NB4 (cell line): ENCODE measurements around the gene MAGI2.

ENCODE experiments used
- DNase-seq: peaks from one replicate; pipeline ENCODE4 v3.0.0; 2010; ENCODE audit warnings: low read depth
- H3K4me3 ChIP-seq: one replicate; pipeline ENCODE4 v1.5.1; 2011; ENCODE audit warnings: mild to moderate bottlenecking, low read depth, low read length, moderate library complexity
- MYC ChIP-seq: IDR thresholded peaks from 2 replicates; pipeline ENCODE4 v1.6.1; 2011; ENCODE audit warnings: low read depth, low read length
- POLR2A ChIP-seq: IDR thresholded peaks from 2 replicates; pipeline ENCODE4 v1.6.1; 2011; ENCODE audit warnings: mild to moderate bottlenecking; ENCODE audit not compliant: insufficient read length; ENCODE audit errors: extremely low read depth
- TF ChIP-seq, protein P1 (sequence below): IDR thresholded peaks from 2 replicates; pipeline ENCODE4 v1.6.1; 2011; ENCODE audit warnings: low read depth, low read length
- TF ChIP-seq, protein P2 (sequence below): IDR thresholded peaks from one replicate; pipeline ENCODE4 v1.5.1; 2012; ENCODE audit warnings: low read depth, low read length

MAGI2 gene

DNA sequence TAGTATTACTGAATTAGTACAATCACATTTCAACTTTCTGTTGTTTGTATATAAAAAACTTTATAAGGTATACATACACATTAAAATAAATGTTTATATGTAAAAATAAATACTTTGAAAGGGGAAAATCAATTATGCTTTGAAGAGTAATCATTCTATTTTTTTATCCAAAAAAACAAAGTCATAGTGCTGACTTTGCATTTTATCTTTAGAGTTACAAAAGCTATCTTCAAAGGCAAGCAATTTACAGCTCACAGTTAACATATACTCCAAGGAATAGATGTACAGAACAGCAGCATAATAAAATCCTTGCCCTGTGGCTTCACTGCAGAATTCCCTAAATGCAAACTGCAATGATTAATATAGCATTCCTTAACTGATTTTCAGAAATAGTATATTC lies 53.2 kb downstream of the MAGI2 start:
- TF ChIP-seq POLR2A (no peak), MYC (no peak)
- TF ChIP-seq, protein P1, sequence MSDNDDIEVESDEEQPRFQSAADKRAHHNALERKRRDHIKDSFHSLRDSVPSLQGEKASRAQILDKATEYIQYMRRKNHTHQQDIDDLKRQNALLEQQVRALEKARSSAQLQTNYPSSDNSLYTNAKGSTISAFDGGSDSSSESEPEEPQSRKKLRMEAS = no peak
- TF ChIP-seq, protein P2, sequence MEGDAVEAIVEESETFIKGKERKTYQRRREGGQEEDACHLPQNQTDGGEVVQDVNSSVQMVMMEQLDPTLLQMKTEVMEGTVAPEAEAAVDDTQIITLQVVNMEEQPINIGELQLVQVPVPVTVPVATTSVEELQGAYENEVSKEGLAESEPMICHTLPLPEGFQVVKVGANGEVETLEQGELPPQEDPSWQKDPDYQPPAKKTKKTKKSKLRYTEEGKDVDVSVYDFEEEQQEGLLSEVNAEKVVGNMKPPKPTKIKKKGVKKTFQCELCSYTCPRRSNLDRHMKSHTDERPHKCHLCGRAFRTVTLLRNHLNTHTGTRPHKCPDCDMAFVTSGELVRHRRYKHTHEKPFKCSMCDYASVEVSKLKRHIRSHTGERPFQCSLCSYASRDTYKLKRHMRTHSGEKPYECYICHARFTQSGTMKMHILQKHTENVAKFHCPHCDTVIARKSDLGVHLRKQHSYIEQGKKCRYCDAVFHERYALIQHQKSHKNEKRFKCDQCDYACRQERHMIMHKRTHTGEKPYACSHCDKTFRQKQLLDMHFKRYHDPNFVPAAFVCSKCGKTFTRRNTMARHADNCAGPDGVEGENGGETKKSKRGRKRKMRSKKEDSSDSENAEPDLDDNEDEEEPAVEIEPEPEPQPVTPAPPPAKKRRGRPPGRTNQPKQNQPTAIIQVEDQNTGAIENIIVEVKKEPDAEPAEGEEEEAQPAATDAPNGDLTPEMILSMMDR = no peak
- no peak overlapping the region for H3K4me3 ChIP-seq
- no peak for DNase-seq

DNA sequence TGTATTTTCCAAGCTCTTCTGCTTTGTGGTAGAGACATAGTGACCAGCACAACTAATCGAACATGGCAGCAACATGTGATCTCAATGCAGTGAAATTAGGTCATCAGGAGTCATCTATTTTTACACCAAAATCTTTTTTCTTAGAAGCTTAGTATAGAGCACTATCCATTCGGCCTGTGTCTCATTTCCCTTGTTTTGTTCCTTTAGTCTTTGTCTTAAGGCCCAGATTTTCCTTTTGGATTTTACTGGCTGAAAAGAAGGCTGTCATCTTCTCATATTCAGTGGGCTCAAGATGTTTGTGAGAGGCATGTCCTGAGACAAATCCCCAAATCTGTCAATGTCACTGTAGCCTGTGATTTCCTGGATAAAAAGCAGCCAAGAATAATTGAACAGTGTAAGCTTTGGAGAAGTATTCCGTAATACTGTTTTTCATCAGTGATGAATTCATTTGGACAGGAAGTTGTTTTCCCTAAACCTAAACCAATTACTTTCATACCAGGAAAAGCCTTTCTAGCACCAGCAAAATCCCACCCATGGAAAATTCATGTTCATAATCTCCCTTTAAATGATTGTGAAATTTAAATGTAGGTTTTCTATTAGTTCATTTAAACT lies 55.2 kb downstream of the MAGI2 start:
- TF ChIP-seq POLR2A = no peak
- TF ChIP-seq, protein P1 = no peak
- TF ChIP-seq, protein P2 = no peak
- TF ChIP-seq MYC = no peak
- H3K4me3 ChIP-seq = no peak overlapping the region
- DNase-seq = no peak

DNA sequence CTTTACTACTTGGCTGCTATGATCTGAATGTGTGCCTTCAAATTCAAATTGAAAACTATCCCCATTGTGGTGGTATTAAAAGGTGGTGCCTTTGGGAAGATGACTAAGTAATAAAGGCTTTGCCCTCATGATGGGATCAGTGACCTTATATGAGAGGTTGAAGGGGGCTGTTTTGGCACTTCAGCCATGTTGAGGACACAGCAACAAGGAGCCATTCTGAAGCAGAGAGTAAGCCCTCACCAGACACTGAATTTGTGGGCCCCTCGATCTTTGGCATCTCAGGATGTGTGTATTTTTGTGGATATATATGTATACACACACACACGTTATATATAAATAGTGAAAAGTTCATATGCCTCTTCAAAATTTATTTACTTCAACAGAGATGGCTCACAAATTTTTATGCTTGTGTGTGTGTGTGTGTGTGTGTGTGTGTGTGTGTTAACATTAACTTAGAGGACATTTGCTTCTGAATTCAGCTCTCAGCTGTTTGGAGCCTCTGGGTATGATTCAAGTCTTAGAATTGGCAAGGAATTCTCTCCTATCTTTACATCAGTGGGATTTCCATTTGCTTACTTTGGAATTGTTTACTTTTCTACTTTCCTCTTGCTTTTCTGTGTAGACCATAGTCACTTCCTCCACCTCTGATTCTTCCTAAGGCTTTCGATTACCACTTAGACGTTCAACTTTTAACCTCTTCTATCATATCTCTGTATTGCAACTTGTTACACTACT lies 66.6 kb downstream of the MAGI2 start:
- no peak for DNase-seq
- TF ChIP-seq MYC = no peak
- TF ChIP-seq POLR2A = no peak
- TF ChIP-seq, protein P2 = no peak
- TF ChIP-seq, protein P1 = no peak
- H3K4me3 ChIP-seq = no peak overlapping the region

DNA sequence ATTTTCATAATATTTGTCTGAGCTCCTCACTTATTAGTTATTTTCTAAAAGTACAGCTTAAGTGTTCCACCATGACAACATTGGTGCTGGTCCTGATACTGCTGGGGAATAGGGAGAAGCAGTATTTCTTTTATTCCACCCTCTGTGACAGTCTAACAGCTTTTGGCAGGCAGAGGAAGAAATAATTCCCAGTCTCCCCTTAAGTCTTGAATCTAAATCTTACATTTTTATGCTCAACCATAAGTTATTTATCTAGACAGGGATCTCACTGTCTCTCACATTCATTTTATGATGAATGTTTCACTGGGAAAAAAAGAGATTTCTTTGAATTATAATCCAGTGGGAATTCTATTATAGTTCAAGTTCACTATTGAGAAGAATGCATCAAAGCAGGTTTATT lies 71.5 kb downstream of the MAGI2 start:
- H3K4me3 ChIP-seq = no peak overlapping the region
- DNase-seq = no peak
- no peak for TF ChIP-seq POLR2A
- TF ChIP-seq MYC = no peak
- TF ChIP-seq, protein P1 = no peak
- TF ChIP-seq, protein P2 = no peak

DNA sequence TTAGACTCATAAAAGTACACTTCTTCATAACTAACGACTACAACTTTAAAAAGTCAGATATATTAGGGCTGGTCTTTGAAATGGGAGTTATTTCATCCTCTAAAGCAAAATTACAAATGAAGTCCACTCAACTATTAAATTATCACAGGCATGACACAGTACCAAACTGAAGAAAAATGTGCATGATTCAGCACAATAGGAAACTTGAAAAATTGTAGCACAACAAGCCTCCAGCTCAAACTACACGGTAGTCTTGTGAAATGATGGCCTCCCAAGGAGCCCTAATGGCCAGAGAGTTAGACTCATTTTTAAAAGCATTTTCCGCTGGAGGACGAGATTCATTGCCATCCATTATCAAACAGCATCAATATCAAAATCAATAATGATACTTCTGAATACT lies 76.4 kb downstream of the MAGI2 start:
- H3K4me3 ChIP-seq = no peak overlapping the region
- TF ChIP-seq MYC = no peak
- no peak for TF ChIP-seq POLR2A
- TF ChIP-seq, protein P1 = no peak
- TF ChIP-seq, protein P2 = no peak
- no peak for DNase-seq
